RCC 7860 (cell line): ENCODE results near the gene ATP13A1.

ENCODE experiments used
- DNase-seq: peaks from one replicate; pipeline ENCODE4 v3.0.0-alpha.2; 2015; ENCODE audit warnings: low spot score
- FAIRE-seq: peaks from 2 replicates; lab custom pipeline; 2012; peaks lifted over from hg19 to GRCh38; lab: Jason Lieb, UNC

ATP13A1 gene

GRCh38 chr19:19645233-19645870 lies 18.1 kb downstream of the ATP13A1 start:
- FAIRE-seq: no peak
- no peak for DNase-seq

GRCh38 chr19:19644054-19644388 lies 19.5 kb downstream of the ATP13A1 start:
- FAIRE-seq: no peak
- DNase-seq: no peak

DNA sequence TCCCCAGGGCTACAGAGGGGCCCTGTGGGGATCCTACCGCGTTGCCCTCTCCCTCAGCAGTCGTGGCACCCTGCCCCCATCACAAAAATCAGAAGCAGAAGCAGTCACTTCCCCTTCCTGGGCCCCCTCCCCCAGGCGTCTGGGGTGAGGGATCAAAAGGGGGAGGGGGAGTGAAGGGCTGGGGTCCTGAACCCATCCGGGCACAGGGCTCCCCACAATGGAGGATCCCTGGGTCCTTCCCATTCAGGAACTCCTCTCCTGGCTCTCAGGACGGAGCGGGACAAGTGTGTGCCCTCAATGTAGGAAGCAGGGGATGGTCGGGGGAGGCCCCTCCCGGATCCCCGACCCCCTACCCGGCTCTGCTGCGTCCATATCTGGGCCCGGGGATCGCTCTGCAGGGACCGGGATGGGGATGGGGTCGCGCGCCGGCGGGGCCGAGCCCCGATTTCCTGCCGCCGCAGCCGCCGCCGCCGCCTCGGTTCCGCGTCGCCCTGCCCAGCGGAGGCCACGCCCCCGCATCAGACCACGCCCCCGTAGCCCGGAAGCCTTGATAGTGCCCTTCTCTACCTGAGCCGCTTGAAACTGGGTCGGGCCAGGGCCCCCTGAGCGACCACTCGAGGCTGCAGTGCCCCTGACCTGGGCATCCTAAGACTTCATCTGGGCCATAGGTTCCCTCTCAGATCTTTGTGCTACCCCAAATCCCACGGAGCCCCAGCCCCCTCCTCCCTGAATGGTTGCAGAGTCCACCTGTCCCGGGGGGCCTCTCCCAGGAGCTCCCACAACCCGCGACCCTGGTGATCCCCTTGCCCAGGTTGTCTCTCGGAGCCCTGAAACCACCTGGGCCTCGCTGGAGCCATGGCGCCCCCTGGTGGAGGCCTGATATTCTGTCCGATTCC lies 20.1 kb downstream of the ATP13A1 start, which contains the start of gene GMIP:
TSS of gene GMIP (minus strand) at position 500 of the 896 bp plus-strand sequence. CDS start at position 372, 128 bp downstream.
- peak; percentile 37 for DNase-seq
- FAIRE-seq: no peak

DNA sequence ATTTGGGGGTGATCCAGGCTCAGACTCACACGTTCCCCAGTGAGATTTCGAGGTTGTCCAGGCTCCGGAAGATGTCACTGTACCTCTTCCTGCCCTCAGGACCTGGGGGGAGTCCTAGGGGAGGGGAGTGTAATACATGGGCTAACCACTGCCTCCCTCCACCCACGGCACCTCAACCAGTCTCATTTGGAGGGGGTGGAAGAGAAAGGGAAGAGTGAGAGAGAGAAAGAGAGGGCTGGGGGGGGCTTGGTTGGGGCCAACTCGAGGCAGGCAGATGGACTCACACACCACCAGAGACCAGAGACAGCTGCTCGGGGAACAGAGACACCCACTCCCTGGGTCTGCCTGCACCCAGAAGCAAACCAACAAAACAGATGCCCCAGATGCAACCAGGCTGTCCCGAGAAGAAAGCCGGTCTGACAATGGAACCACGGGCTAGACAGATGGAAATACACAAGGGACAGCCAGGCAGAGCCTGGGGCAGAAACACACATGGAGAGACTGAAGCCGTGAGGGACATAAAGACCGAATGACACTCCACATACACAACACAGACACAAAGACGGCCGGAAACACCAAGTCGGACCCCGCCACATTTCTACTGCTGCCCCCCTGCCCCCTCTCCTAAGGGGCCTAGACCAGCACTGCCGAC lies 20.8 kb downstream of the ATP13A1 start:
- FAIRE-seq: no peak
- no peak for DNase-seq

DNA sequence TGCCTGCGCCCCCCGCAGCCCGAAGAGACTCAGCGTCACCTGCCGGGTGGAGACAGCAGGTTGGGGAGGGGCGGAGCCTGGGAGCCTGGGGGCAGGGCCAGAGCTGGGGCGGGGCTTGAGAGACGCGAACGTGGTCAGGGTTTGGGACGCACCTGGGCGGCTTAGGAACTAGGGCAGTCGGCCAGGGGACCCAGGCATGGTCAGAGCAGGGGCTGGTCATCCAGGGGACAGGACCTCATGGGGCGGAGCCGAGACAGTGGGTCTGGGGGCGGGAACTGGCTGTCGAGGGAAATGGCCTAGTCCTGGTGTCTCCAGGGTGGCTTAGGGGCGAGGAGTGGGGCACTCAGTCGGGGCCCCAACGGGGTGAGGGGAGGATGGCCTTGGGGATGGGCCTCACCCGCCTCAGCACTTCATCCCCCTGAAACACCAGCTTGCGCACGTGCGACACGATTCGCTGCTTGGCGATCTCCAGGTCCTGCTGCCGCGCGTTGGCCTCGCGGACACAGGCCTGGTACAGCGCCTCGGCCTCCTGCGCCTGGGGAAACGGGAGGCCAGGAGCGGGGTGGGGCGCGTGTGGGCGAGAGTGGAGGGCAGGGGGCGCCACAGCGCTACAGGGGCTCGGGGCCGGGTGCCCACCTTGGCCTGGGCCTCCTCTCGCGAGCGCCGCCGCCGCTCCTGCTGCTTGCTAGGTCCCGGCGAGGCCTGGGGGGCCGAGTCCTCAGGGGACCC lies 25.8 kb downstream of the ATP13A1 start:
- DNase-seq (no peak), FAIRE-seq (no peak)

- no peak for DNase-seq
- no peak for FAIRE-seq
These were observed 26.3 kb downstream of the ATP13A1 start for GRCh38 chr19:19637186-19637522.

- DNase-seq (no peak), FAIRE-seq (no peak)
These were observed 26.8 kb downstream of the ATP13A1 start for GRCh38 chr19:19636573-19637185.

GRCh38 chr19:19635313-19635702 lies 28.2 kb downstream of the ATP13A1 start:
- no peak for FAIRE-seq

DNA sequence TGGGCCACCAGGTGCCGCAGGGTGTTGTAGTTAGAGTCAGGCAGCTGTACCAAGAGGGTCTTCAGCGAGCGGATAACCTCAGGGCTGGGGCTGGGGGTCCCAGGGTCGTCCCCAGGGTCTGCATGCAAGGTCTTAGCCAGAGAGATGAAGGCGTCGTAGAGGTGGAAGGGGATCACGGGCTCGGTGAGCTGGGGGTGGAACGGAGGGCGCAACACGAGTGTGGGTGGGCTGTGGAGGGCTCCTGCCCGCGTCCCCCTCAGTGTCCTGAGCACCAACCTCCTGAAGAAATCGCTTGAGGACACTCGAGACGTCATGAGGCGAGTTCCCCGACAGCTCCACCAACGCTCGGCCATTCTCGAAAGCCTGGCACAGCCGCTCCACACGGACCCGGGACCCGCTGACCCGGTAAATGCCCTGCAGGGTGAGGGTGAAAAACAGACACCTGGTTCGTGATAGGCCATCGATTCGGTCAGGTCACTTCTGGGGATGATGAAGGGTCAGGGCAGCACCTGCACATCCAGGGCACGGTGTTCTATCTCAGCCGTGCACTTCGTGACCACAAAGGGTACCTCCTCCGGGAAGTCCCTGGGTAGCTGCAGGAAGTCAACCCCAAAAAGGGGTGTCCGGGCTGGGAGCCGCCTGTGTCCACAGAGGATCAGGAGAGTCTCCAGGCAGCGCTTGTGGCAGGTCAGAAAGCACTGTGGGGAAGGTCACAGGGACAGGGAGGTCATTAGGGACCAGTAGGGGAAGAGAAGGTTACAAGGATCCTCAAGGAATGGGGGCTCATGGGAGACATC lies 28.8 kb downstream of the ATP13A1 start:
- DNase-seq: no peak
- FAIRE-seq: no peak

More at GRCh38 chr19:19635313-19635702, 28.2 kb downstream of the ATP13A1 start:
- DNase-seq: no peak

DNA sequence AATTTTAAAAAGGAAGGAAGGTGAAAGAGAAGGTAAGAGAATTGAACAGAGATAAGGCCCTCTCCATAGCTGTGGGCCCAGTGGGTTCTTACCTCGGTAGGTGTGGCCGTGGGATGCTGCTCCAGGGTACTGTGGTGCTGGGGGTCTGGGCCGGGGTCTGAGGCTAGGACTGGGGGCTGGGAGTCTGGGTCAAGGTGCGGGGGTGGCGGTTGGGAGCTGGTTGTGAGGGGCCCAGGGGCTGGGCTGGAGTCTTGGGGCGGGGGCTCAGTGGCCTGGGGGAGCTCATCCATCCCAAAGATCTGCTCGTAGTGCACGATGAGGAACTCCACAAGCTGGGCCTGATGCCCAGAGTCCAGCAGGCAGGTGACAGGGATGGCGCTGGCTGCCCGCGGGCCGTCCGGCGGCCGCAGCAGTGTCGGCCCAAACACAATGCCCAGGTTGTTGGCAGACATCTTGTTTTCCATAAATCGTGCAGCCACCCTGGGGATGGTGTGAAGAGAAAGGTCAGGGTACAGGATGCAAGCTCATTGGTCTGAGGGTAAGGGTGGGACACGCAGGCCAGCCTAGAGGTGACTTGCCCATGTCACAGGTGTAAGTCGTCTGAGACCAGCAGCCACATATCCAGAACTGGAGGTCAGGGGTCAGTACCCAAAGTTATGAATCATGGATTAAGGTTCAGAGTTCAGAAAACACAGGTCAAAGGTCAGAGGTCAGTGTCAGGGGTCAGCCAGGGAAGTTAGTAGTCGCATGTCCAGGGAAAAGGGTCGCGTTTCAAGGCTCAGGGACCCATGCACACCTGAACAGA lies 29.6 kb downstream of the ATP13A1 start:
- no peak for FAIRE-seq
- no peak for DNase-seq

DNA sequence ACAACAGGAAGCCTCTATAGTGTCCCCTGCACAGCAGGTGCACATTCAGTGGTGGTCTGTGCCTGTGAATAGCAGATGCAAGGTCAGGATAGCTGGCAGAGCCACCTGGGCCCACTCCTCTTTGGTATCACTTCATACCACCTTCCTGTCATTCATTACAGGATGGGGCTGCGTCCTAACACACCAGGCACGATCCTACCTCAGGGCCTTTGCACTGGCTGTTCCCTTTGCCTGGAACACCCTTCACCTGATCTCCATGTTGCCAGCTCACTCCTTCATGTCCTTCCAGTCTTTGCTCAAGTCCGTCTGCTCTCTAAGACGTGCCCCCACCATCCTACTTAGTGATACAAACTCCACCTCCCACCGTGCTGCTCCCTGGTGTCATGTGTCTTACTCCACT lies 30.8 kb downstream of the ATP13A1 start:
- DNase-seq (no peak), FAIRE-seq (no peak)

DNA sequence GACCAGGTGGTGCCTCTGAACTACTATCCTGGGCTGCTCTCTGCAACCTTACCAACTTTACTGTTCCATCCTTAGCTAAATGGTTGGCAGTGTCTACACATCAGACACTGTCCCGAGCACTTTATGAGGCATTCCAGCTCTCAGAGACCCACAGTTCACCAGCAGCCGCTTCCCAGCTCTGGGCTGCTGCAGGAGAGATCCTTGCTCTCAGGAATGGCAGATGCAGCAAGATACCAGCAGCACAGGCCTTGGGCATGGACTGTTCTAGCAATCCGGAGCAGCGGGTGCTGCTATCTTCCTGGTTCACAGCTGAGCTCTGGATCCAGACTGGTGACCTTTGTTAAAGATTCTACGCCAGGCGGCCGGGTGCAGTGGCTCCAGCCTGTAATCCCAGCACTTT lies 32.1 kb downstream of the ATP13A1 start:
- FAIRE-seq (no peak), DNase-seq (no peak)

DNA sequence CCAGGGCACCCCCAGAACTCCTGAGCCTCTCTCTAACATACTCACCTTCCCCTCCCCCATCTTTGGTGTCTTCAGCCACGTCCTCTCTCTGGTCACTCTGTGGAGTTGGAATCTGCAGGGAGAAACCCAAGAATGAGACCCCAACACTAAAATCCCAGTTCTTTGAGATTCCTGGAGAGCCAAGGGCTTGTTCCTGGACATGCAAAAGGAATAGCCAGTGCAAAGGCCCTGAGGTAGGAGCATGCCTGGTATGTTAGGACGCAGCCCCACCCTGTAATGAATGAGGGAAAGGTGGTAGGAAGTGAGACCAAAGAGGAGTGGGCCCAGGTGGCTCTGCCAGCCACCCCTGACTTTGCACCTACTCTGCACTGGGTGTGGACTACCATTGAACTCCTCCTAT lies 33.0 kb downstream of the ATP13A1 start:
- no peak for FAIRE-seq

GRCh38 chr19:19630062-19630414 lies 33.4 kb downstream of the ATP13A1 start:
- FAIRE-seq: no peak
- DNase-seq: no peak

More for the DNA sequence above, 33.0 kb downstream of the ATP13A1 start:
- DNase-seq: no peak

DNA sequence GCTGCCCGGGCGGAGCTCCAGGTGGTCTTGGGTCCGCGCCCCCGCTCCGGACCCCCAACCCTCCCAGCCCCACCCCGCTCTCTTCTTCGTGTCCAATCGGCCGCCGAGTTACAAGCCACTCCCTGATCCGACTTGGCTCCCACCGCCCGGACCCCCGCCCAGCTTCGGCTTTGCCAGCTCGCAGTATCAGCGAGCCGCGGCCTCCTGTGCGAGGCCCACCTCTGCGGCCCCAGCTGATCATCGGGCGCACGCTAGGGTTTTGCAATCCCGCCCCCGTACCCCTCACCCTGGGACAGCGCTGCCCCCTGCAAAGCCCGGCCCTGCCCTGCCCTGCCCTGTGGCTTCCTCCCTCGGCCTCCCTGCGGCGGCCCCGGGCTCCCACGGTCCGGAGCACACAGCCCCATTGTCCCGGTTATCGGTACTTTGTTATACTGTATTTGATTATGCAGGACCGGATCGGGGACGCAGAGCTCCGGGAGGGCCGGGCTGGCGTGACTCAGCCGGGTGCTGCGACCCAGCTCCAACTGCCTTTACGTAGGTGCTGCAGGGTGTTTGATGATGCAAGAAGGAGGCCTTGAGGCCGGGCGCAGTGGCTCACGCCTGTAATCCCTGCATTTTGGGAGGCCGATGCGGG lies 34.9 kb downstream of the ATP13A1 start:
- no peak for DNase-seq
- FAIRE-seq: no peak

DNA sequence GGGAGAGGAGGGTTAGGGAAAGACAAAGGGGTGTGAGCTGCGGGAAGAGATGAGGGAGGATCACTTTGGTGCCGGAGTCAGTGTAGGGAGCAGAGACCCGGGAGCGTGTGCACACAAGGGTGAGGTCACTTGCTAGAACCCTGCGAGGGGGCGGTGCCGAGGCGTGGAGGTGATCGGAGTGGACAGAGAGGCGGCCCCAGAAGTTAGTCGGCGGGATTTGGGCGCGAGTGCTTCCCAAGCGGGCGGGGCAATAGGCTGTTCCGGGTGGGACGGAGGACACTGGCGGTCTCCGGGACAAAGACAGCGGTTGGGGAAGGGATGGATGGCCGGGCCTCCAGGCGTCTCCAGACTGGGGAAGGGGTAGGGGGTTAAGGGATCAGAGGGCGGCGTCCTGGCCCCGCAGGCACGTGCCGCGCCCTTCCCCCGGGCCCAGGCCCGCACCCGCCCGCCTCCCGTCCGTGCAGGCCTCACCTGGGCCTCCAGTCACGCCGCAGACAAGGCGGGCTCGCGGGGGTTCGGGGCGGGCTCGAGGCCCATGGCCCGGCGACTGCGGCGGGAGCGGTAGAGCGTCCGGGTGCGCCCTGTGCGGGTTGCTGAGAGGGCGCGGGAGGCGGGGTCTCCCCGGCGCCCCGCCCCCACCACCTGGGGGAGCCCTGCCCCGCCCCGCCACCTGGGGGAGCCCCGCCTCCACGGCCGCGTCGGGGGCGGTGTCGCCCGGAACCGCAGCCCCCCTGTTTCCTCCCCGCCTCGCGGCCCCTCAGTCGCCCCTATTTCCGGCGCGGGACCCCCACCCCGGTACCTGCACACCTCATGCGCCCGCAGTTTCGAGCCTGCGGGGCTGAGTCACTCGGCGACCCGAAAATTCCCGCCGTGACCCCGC lies 35.6 kb downstream of the ATP13A1 start, which contains the start of gene LPAR2:
TSS of gene LPAR2 (minus strand) at position 600 of the 880 bp plus-strand sequence. CDS start 945 bp downstream, outside the sequence.
- DNase-seq: no peak

More for the DNA sequence above, 35.6 kb downstream of the ATP13A1 start, which contains the start of gene LPAR2:
- no peak for FAIRE-seq
